H1 (cell line): ENCODE measurements around the gene RNF10. TPM values are rescaled to one million over a fixed set of nuclear protein-coding genes. Genes with fewer than 3 reads are reported as not detected.

Source experiments
- CTCF ChIA-PET: fragments of 300-600 bp; sonication (Branson Sonifier 250); formaldehyde crosslinking; loops from one replicate; lab custom pipeline; 2021; ENCODE audit not compliant: partially characterized antibody; lab: Charles Lee
- POLR2A ChIA-PET: fragments of 300-600 bp; sonication (Branson Sonifier 250); formaldehyde crosslinking; loops from one replicate; lab custom pipeline; 2021; ENCODE audit warnings: inconsistent platforms; ENCODE audit not compliant: partially characterized antibody; lab: Charles Lee
- DNase-seq, 2 experiments: peaks; one replicate each; pipeline versions ENCODE4 v3.0.0 to v3.0.0-alpha.2; 2010 to 2022; ENCODE audit warnings: low spot score in 2 of 2, low read depth in 1 of 2, mixed read lengths in 1 of 2
- FAIRE-seq: peaks from 2 replicates; lab custom pipeline; 2011; peaks lifted over from hg19 to GRCh38; lab: Jason Lieb, UNC
- H2AFZ ChIP-seq: 2 replicates; pipeline ENCODE4 v1.8.1; 2012; ENCODE audit warnings: low read length, inconsistent platforms
- H2AK5ac ChIP-seq: 2 replicates; pipeline ENCODE4 v1.6.1; 2013; ENCODE audit warnings: low read depth, low read length
- H2BK120ac ChIP-seq: replicated peaks from 2 replicates; pipeline ENCODE3; 2013; ENCODE audit warnings: low read depth, low read length, inconsistent platforms
- H2BK12ac ChIP-seq: 2 replicates; pipeline ENCODE4 v1.6.1; 2013; ENCODE audit warnings: low read depth, low read length
- H2BK15ac ChIP-seq: 2 replicates; pipeline ENCODE4 v1.6.1; 2013; ENCODE audit warnings: low read length
- H2BK20ac ChIP-seq: 2 replicates; pipeline ENCODE4 v1.6.1; 2013; ENCODE audit warnings: low read length
- H2BK5ac ChIP-seq: 2 replicates; pipeline ENCODE4 v1.6.1; 2013; ENCODE audit warnings: low read depth, low read length
- H3K14ac ChIP-seq: 2 replicates; pipeline ENCODE4 v1.6.1; 2013; ENCODE audit warnings: inconsistent platforms; ENCODE audit not compliant: insufficient read length
- H3K18ac ChIP-seq: 2 replicates; pipeline ENCODE4 v1.6.1; 2013; ENCODE audit warnings: low read length; ENCODE audit errors: extremely low read depth
- H3K23ac ChIP-seq: 2 replicates; pipeline ENCODE4 v1.6.1; 2013; ENCODE audit warnings: inconsistent platforms; ENCODE audit not compliant: insufficient read length
- H3K23me2 ChIP-seq: 2 replicates; pipeline ENCODE4 v1.6.1; 2013; ENCODE audit warnings: low read depth, low read length
- H3K27ac ChIP-seq: 2 replicates; pipeline ENCODE4 v1.6.1; 2011; ENCODE audit warnings: low read depth, low read length, inconsistent platforms
- H3K27me3 ChIP-seq, 4 experiments: replicated peaks in 1 of 4; 1 replicate in 1 of 4; 2 replicates in 3 of 4; pipeline versions ENCODE4 v1.6.1 to v1.8.1; 2011 to 2013; ENCODE audit warnings: low read length in 3 of 4, mild to moderate bottlenecking in 3 of 4, inconsistent platforms in 2 of 4, mixed read lengths in 2 of 4, moderate library complexity in 1 of 4; ENCODE audit not compliant: control insufficient read depth in 3 of 4, insufficient read depth in 3 of 4; ENCODE audit errors: extremely low read depth in 1 of 4
- H3K36me3 ChIP-seq, 4 experiments: 2 replicates each; pipeline versions ENCODE4 v1.6.1 to v1.8.1; 2011 to 2013; ENCODE audit warnings: mild to moderate bottlenecking in 4 of 4, low read length in 3 of 4, moderate library complexity in 2 of 4, control low read depth in 1 of 4, inconsistent platforms in 1 of 4; ENCODE audit not compliant: insufficient read depth in 4 of 4, control insufficient read depth in 2 of 4
- H3K4ac ChIP-seq: replicated peaks from 2 replicates; pipeline ENCODE3; 2013; ENCODE audit warnings: low read length, low read depth, mixed read lengths, inconsistent platforms; ENCODE audit not compliant: insufficient read length
- H3K4me1 ChIP-seq, 4 experiments: replicated peaks in 1 of 4; 1 replicate in 1 of 4; 2 replicates in 3 of 4; pipeline versions ENCODE4 v1.6.1 to v1.8.1; 2011 to 2013; ENCODE audit warnings: low read length in 3 of 4, inconsistent platforms in 2 of 4, mixed read lengths in 1 of 4; ENCODE audit not compliant: insufficient read depth in 4 of 4, control insufficient read depth in 3 of 4
- H3K4me2 ChIP-seq, 2 experiments: 2 replicates each; pipeline versions ENCODE4 v1.6.1 to v1.8.1; 2011 to 2013; ENCODE audit warnings: low read depth in 2 of 2, low read length in 2 of 2, control low read depth in 1 of 2, inconsistent platforms in 1 of 2, mild to moderate bottlenecking in 1 of 2; ENCODE audit not compliant: insufficient read depth in 1 of 2
- H3K4me3 ChIP-seq, 4 experiments: fragments of 200-600, 300-600 bp in 1 of 4; sonication (generic), shearing (Covaris generic), sonication (Bioruptor Twin) in 1 of 4; 2 replicates each; pipeline versions ENCODE4 v1.5.1 to v1.8.1; 2011 to 2016; ENCODE audit warnings: low read length in 4 of 4, low read depth in 3 of 4, control low read depth in 2 of 4, inconsistent platforms in 2 of 4, mild to moderate bottlenecking in 2 of 4, mixed read lengths in 1 of 4, moderate library complexity in 1 of 4; ENCODE audit not compliant: insufficient read depth in 2 of 4; ENCODE audit errors: extremely low read depth in 1 of 4
- H3K56ac ChIP-seq: replicated peaks from 2 replicates; pipeline ENCODE3; 2013; ENCODE audit warnings: low read depth, mild to moderate bottlenecking, mixed read lengths, low read length, inconsistent platforms; ENCODE audit not compliant: insufficient read length
- H3K79me1 ChIP-seq: 2 replicates; pipeline ENCODE4 v1.6.1; 2013; ENCODE audit warnings: low read depth, low read length, control low read depth
- H3K79me2 ChIP-seq, 2 experiments: 2 replicates each; pipeline versions ENCODE4 v1.6.1 to v1.8.1; 2012 to 2013; ENCODE audit warnings: low read length in 2 of 2, mild to moderate bottlenecking in 2 of 2, inconsistent platforms in 1 of 2; ENCODE audit not compliant: insufficient read depth in 2 of 2, control insufficient read depth in 1 of 2
- H3K9ac ChIP-seq, 4 experiments: replicated peaks in 1 of 4; 1 replicate in 1 of 4; 2 replicates in 3 of 4; pipeline versions ENCODE4 v1.6.1 to v1.8.1; 2011 to 2013; ENCODE audit warnings: low read depth in 3 of 4, low read length in 3 of 4, control low read depth in 2 of 4, mild to moderate bottlenecking in 2 of 4, moderate library complexity in 2 of 4, inconsistent platforms in 1 of 4; ENCODE audit errors: extremely low read depth in 1 of 4
- H3K9me3 ChIP-seq, 2 experiments: 2 replicates each; pipeline versions ENCODE4 v1.6.1 to v1.8.1; 2012 to 2013; ENCODE audit warnings: mild to moderate bottlenecking in 2 of 2, moderate library complexity in 2 of 2, control low read depth in 1 of 2, inconsistent platforms in 1 of 2, low read depth in 1 of 2, low read length in 1 of 2, mixed read lengths in 1 of 2; ENCODE audit not compliant: insufficient read depth in 2 of 2
- H4K20me1 ChIP-seq, 2 experiments: replicated peaks in 1 of 2; 2 replicates each; pipeline versions ENCODE3 to v1.8.1; 2011 to 2013; ENCODE audit warnings: inconsistent platforms in 2 of 2, low read length in 2 of 2, mild to moderate bottlenecking in 1 of 2; ENCODE audit not compliant: insufficient read depth in 2 of 2, control insufficient read depth in 1 of 2
- H4K5ac ChIP-seq: 2 replicates; pipeline ENCODE4 v1.6.1; 2013; ENCODE audit warnings: low read length, low read depth, mixed read lengths, inconsistent platforms; ENCODE audit not compliant: insufficient read length
- H4K8ac ChIP-seq: 2 replicates; pipeline ENCODE4 v1.8.0; 2013; ENCODE audit warnings: mild to moderate bottlenecking, moderate library complexity, low read length, inconsistent platforms; ENCODE audit not compliant: insufficient read depth; ENCODE audit errors: extremely low read depth
- H4K91ac ChIP-seq: replicated peaks from 2 replicates; pipeline ENCODE3; 2013; ENCODE audit warnings: low read length, mixed read lengths, inconsistent platforms; ENCODE audit not compliant: insufficient read length
- HDAC2 ChIP-seq, 2 experiments: fragments of 300-600 bp in 1 of 2; sonication (generic) in 1 of 2; IDR thresholded peaks; 2 replicates each; pipeline ENCODE4 v1.6.1; 2011 to 2012; ENCODE audit warnings: low read depth in 2 of 2, low read length in 2 of 2, mild to moderate bottlenecking in 2 of 2, moderate library complexity in 2 of 2, borderline replicate concordance in 1 of 2, inconsistent platforms in 1 of 2
- WGBS, 2 experiments: shearing (Covaris generic) in 1 of 2; methylation state at CpG; one replicate each; pipeline versions ENCODE4 v1.1.6 to v1.1.7; 2013 to 2015; ENCODE audit warnings: low lambda C conversion rate in 2 of 2, mixed read lengths in 2 of 2, inconsistent platforms in 1 of 2, low coverage in 1 of 2, missing lambda C conversion rate in 1 of 2; ENCODE audit not compliant: insufficient replicate concordance in 2 of 2, insufficient coverage in 1 of 2, insufficient read length in 1 of 2; ENCODE audit errors: extremely low coverage in 1 of 2, missing lambda C conversion rate in 1 of 2; 5-methylcytosine and 5-hydroxymethylcytosine counted together
- polyA plus RNA-seq, 7 experiments: library from polyadenylated mRNA; depleted of rRNA in 3 of 7; stranded (reverse) in 5 of 7; unstranded in 2 of 7; fragments of >200 nt in 5 of 7; fragments of 200-250 nt in 2 of 7; gene quantifications; 1 replicate in 5 of 7; 2 replicates in 1 of 7; 4 replicates in 1 of 7; pipeline versions ENCODE4 v1.2.1 to v1.2.3, GENCODE V29; 2011 to 2013; ENCODE audit warnings: missing spikeins in 2 of 7, mixed read lengths in 2 of 7
- total RNA-seq: library from RNA; stranded (reverse); fragmentation: NEBNext Ultra II Directional; extraction: Animal tissue kit (Norgen Biotek cat#: 25700); gene quantifications from 2 replicates; pipeline ENCODE4 v1.2.1, GENCODE V29; 2021

Gene RNF10
- total and polyA plus RNA-seq, 2 of the 8 experiments (the other 6 are each of a cell fraction or from before 2014, with no cell fraction given), result 71.6 to 171 TPM

DNA sequence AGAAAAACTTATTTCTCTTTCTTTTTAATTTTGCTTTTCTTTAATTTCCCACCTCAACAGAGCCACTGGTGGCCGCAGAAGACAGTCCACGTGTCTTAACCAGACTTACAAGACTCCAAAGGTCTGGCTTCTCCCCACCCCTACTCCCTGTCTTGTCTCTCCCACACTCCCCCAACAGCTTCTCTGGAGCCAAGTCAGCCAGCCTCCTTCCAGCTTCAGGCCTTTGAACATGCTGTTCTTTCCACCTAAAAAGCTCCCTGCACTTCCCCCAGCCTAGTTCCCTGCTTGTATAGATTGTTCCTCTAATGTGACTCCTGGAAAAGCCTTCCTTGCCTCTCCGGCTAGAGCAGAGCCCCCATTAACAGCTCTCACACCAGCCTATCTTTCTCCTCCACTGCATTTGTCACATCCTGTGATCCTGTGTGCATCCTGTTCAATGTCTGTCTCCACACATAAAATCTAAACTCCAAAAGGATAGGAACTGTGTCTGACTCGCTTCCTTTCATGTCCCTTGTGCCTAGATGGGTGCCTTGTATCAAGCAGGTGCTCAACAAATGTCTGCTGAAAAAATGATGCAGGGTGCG, 46.0 kb upstream of the RNF10 start:
- Histone ChIP-seq H4K20me1 (no peaks in the 10 kb centered on the region), H3K56ac (no peak overlapping the region), H2BK5ac (no peak overlapping the region), H2BK20ac (no peak overlapping the region), H2BK12ac (no peak overlapping the region), H2AFZ (no peak overlapping the region), H3K9me3 (no peaks in the 10 kb centered on the region; a peak in 1 of 4 replicates), H3K27me3 (no peaks in the 10 kb centered on the region; a peak in 1 of 7 replicates), H2BK15ac (no peak overlapping the region), H3K4me3 (no peak overlapping the region), H3K4ac (no peak overlapping the region), H3K4me1 (no peaks in the 10 kb centered on the region), H3K23ac (no peak overlapping the region), H4K5ac (no peak overlapping the region), H4K8ac (no peak overlapping the region), H3K27ac (no peak overlapping the region), H4K91ac (no peak overlapping the region), H3K4me2 (no peak overlapping the region), H3K79me2 (no peaks in the 10 kb centered on the region), H3K23me2 (no peaks in the 10 kb centered on the region), H3K36me3 (peaks cover 0 to 2% (median 0%) of the 10 kb centered on the region in 4 experiments; a peak in 2 of 8 replicates), H3K14ac (no peak overlapping the region), H3K9ac (no peak overlapping the region), H2AK5ac (no peak overlapping the region), H3K79me1 (peaks cover 2% of the 10 kb centered on the region; the same call in 1 of the 2 replicates), H3K18ac (no peak overlapping the region), H2BK120ac (no peak overlapping the region)
- FAIRE-seq (no peak), DNase-seq (no peak)
- ChIA-PET CTCF (interaction anchor here (6.6 kb wide), 1 partner anchor 20 kb away, joined by 47 read pairs; the partner anchor contains the start of gene SRSF9), POLR2A (interaction anchor here (1.1 to 1.4 kb wide), 2 partner anchors 13 to 34 kb away, joined by 3 read pairs; no protein-coding TSS in a partner anchor)
- no peak for TF ChIP-seq HDAC2 (IDR thresholded peaks at IDR 0.05; ENCODE audit: borderline replicate concordance in 1 of 2, low read depth in 2 of 2, low read length in 2 of 2)
- 75% methylated on average over 5 of the region's 5 CpGs; no CpG with 5 or more reads in 1 of the 2 experiments for WGBS, 2 experiments
